Measurements from ENCODE around the gene GLS.

The GLS gene

GRCh38 chr2:190887089-190887488 lies 6.5 kb downstream of the GLS start:
- no peak for DNase-seq (ENCODE audit: low read depth)

DNA sequence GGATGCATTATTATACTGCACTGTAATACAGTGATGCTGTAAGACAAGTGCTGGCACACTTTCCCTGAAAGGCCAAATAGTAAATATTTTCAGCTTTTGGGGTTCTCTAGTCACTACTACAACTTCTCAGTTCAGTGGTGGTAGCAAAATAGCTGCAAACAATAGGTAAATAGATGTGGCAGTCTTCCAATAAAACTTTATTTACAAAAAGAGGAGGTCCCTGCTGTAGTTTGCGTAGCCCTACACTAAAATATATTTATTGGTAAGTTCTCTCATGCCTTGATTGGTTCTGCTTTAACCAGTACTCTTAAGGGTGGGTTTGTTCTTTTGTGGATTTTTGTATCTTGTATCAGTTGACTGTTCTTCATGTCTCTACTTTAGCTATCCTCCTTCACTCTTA lies 7.8 kb downstream of the GLS start:
- no peak for DNase-seq (ENCODE audit: low read depth)

GRCh38 chr2:190889175-190889943 lies 8.7 kb downstream of the GLS start:
- DNase-seq (ENCODE audit: low read depth) = no peak

DNA sequence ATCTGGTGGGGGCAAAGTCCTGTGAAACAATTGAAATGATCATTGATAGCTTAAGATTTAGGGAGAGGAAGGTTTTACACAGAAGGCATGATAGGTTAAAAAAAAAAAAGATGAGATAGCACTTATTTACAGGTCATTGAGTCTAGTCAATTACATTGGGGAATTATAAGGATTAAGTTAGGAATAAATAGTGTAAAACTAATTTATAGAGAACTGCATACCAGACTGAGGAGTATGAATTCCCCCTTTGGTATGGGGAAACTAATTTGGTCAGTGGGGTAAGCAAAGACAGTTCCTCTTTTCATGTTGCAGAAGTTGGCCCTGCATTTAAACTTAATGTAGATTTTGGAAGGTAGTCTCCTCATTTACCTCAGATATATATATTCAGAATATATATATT lies 10.8 kb downstream of the GLS start:
- DNase-seq (ENCODE audit: low read depth) = no peak

DNA sequence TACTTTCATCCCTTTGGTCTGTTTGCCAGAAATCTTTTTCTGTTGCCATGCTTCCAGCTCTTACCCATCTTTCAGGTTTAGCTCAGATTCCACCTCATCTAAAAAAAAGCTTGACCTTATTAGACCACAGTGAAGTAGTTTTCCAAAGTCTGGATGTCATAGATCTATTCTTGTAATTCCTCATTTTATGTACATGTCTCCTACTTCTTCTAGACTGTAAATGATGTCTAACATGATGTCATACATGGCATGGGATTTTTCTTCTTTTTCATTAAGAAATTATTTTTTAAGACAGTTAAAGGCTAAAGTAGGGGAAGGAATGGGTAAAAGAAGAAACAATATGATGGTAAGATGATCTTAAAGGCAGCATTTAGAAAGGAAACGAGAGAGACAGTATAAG lies 11.3 kb downstream of the GLS start:
- DNase-seq (ENCODE audit: low read depth) = no peak

GRCh38 chr2:190893157-190893556 lies 12.5 kb downstream of the GLS start:
- DNase-seq (ENCODE audit: low read depth) = no peak

- no peak for DNase-seq (ENCODE audit: low read depth)
Observed at GRCh38 chr2:190896477-190896876, 15.9 kb downstream of the GLS start.

GRCh38 chr2:190903693-190904450 lies 23.3 kb downstream of the GLS start:
- no peak for DNase-seq (ENCODE audit: low read depth)

GRCh38 chr2:190904640-190905261 lies 24.1 kb downstream of the GLS start:
- DNase-seq (ENCODE audit: low read depth) = no peak

DNA sequence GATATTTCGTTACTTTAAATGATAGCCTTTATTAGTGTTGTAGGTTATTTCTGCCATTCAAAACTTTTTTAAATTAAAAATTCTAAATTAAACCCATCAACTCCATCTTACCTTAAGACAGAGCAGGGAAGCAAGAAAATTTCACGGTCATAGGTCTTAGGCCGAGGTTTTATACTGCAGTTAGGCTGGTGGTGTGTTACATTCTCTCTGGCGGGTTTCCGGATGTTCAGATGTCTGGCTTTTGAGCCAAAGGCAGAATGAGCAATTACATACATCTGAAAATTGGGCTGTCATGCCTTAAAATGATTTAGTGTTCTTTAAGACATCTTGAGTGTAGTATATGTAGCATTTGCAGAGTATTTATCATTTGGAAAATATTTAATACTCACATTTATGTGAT lies 27.9 kb downstream of the GLS start:
- no peak for DNase-seq (ENCODE audit: low read depth)

GRCh38 chr2:190909680-190910079 lies 29.1 kb downstream of the GLS start:
- no peak for DNase-seq (ENCODE audit: low read depth)

DNA sequence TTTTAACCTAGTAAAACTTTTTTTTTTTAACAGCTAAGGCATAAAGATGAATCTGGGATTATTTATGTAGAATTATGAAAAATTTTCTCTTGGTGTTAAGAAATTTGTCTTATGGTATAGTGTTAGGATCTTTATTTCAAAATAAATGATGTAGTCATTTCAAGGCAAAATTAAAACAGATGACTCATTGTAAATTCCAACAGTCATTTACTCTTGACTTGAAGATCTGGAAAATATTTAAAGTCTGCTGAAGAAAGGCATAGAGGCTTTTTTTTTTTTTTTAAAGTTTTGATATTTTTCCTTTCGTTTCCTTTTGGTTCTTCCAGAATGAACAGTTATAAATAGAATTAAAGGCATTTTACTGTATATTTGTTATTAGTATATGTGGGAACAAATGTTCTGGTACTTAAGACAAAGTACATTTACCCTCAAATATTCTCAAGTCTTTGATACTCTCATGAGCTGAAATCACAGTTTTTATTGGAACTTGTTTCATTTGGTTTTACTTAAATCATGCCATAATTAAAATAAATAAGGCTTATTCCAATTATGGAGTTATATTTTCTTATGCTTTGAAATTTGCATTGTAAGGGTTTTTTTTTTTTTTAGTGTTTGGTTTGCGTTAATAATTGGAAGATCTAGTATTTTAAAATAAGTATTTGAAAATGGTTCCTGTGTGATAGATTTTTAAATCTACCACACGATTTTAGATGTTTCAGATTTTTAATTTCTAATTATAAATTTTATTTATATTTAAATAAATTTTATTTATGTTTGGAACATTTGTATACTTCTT lies 29.9 kb downstream of the GLS start:
- no peak for DNase-seq (ENCODE audit: low read depth)

DNA sequence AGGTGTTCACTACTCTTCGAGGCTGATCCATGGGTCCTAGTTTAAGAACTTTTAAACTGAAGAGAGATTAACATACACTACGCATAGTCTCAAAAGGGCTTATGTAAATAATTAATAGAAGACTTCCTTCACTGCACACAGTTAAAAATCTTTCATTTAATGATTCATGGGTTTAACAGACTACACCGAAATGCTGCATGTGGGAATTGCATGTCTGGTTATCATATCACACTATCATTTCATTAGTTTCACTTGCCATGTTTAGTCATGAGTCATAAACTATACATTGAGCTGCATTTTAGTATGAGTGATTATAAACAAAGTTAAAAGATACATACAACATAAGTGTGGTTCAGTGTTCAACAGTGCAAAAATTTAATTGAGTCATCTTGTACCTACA lies 31.2 kb downstream of the GLS start:
- DNase-seq (ENCODE audit: low read depth) = no peak

DNA sequence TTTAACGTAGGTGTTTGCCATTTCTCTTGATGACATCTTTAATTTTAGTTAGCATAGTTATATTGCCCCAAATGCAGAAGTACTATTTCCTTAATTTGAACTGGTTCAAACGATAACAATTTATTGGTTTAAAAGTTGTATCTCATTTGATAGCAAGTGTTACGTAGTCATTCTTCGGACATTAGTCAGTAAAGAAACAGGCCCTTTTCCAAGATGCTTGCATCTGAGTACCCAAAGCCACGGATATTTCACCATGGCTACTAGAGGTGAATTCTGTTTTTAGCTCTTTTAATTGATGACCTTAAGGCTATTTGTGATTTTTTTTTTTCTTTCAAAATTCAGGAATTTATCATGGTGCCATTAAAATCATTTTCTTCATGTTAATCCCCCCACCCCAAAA lies 32.1 kb downstream of the GLS start:
- DNase-seq (ENCODE audit: low read depth) = no peak

- no peak for DNase-seq (ENCODE audit: low read depth)
Observed at GRCh38 chr2:190913725-190914124, 33.1 kb downstream of the GLS start.

- no peak for DNase-seq (ENCODE audit: low read depth)
Observed at GRCh38 chr2:190916829-190917228, 36.2 kb downstream of the GLS start.

- no peak for DNase-seq (ENCODE audit: low read depth)
Observed at GRCh38 chr2:190920085-190920484, 39.5 kb downstream of the GLS start.

DNA sequence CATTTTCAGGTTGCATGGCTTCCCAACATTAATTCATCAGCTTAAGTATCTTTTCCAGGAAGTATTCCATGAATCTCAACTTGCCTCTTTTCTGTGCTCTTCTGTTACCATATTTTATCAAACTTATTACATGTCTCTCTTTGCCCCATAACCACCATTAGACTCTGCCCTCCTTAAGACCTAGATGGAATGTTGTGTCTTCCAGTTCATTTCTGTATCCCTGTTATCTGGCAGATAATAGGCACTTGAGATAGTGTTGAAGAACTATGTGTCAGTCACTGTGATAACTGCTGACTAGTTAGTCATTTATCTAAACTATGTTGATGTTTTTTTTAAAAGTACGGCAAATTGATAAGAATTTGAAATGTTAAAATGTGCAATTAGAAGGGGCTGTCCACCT lies 41.8 kb downstream of the GLS start:
- DNase-seq (ENCODE audit: low read depth) = no peak

- no peak for DNase-seq (ENCODE audit: low read depth)
Observed at GRCh38 chr2:190927301-190927700, 46.7 kb downstream of the GLS start.

DNA sequence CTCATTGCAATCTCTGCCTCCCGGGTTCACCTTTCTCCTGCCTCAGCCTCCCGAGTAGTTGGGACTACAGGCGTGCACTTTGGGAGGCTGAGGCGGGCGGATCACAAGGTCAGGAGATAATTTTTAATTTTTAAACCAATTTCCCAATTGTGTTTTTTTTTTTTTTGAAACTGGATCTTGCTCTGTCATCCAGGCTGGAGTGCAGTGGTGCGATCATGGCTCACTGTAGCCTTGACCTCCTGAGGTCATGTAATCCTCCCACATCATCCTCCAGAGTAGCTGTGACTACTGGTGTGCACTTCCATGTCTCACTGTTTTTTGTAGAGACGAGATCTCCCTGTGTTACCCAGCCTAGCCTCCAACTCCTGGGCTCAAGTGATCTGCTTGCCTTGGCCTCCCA lies 49.3 kb downstream of the GLS start:
- no peak for DNase-seq (ENCODE audit: low read depth)

DNA sequence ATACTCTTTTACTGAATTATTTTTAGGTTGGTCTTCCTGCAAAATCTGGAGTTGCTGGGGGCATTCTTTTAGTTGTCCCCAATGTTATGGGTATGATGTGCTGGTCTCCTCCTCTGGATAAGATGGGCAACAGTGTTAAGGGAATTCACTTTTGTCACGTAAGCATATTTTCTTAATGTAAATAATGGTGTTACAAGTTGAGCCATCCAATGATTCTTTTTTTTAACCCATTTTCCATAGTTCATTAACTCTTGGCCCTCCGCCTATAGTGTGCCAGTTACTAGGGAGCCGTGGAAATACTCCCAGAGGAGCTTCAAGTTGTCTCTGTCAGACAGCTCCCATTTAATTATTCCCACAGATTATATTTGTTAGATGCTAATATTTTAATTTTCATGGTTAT lies 49.8 kb downstream of the GLS start:
- DNase-seq (ENCODE audit: low read depth) = no peak

DNA sequence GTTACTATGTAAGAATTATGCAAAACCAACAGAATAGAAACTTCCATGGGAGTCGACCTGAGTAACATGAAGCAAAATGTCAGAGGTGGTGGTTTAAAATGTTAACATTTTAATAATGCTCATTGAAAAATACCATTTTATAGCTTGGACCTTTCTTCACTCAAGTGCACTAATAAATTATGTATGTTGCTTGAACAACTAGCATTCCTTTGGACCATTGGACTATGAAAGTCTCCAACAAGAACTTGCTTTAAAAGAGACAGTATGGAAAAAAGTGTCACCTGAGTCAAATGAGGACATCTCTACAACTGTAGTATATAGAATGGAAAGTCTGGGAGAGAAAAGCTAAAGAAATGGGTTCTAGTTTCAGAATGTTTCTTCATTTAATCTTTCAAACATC lies 51.9 kb downstream of the GLS start:
- no peak for DNase-seq (ENCODE audit: low read depth)

Data from stimulated activated CD8-positive, alpha-beta memory T cell treated with anti-CD3 and anti-CD28 coated beads, Interleukin-12 subunit alpha, Interleukin-12 subunit beta, amount 100 ng/mL, for 1 hour (primary cell).